WERI-Rb-1 (cell line): ENCODE data around the gene KLHL6.

ENCODE experiments used
- DNase-seq: peaks from one replicate; pipeline ENCODE4 v3.0.0-alpha.2; 2020
- H3K27ac ChIP-seq: fragments of 250-450 bp; sonication (Bioruptor Pico); 2 replicates; pipeline ENCODE4 v1.5.1; 2020; ENCODE audit warnings: mild to moderate bottlenecking, moderate library complexity
- H3K27me3 ChIP-seq: fragments of 250-450 bp; sonication (Bioruptor Pico); 2 replicates; pipeline ENCODE4 v1.5.1; 2021; ENCODE audit warnings: mild to moderate bottlenecking, low read depth, moderate library complexity; ENCODE audit not compliant: insufficient read depth, severe bottlenecking
- H3K36me3 ChIP-seq: fragments of 250-450 bp; sonication (Bioruptor Pico); 2 replicates; pipeline ENCODE4 v1.5.1; 2020; ENCODE audit warnings: mild to moderate bottlenecking, moderate library complexity
- H3K4me3 ChIP-seq: 2 replicates; pipeline ENCODE4 v1.5.1; 2011; ENCODE audit warnings: low read depth, mild to moderate bottlenecking, control low read depth, low read length
- H3K9me3 ChIP-seq: fragments of 250-450 bp; sonication (Bioruptor Pico); 2 replicates; pipeline ENCODE4 v1.5.1; 2021; ENCODE audit warnings: mild to moderate bottlenecking, moderate library complexity; ENCODE audit not compliant: severe bottlenecking
- TF ChIP-seq, protein P1 (sequence below): IDR thresholded peaks from 2 replicates; pipeline ENCODE4 v1.5.1; 2011; ENCODE audit warnings: low read depth, mild to moderate bottlenecking, control low read depth, inconsistent platforms, low read length

KLHL6 gene

DNA sequence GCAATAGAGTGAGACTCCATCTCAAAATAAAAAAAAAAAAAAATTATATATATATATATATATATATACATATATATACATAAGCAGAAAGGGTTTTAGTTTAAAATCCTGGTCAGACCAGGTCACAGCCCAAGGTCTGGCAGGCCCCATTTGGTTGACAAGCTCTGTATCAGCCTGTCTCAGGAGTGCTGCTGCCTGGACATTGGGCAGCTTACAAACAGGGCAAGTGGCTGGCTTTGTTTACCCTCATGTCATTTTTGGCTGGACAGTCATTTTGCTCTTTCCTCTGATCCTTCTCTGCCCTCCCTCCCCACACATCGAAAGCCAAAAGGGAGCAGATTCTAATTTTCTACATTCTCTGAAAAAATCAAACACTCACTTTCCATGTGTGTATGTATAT is 26.7 kb upstream of the KLHL6 start:
- H3K36me3 ChIP-seq, result no peaks in the 10 kb centered on the region
- H3K27ac ChIP-seq, result no peak overlapping the region
- no peak for DNase-seq
- no peaks in the 10 kb centered on the region for H3K9me3 ChIP-seq
- TF ChIP-seq, protein P1, sequence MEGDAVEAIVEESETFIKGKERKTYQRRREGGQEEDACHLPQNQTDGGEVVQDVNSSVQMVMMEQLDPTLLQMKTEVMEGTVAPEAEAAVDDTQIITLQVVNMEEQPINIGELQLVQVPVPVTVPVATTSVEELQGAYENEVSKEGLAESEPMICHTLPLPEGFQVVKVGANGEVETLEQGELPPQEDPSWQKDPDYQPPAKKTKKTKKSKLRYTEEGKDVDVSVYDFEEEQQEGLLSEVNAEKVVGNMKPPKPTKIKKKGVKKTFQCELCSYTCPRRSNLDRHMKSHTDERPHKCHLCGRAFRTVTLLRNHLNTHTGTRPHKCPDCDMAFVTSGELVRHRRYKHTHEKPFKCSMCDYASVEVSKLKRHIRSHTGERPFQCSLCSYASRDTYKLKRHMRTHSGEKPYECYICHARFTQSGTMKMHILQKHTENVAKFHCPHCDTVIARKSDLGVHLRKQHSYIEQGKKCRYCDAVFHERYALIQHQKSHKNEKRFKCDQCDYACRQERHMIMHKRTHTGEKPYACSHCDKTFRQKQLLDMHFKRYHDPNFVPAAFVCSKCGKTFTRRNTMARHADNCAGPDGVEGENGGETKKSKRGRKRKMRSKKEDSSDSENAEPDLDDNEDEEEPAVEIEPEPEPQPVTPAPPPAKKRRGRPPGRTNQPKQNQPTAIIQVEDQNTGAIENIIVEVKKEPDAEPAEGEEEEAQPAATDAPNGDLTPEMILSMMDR, result no peak
- H3K4me3 ChIP-seq, result no peak overlapping the region
- H3K27me3 ChIP-seq, result no peaks in the 10 kb centered on the region

- no peaks in the 10 kb centered on the region for H3K9me3 ChIP-seq
- H3K36me3 ChIP-seq, result no peaks in the 10 kb centered on the region
- no peak for DNase-seq
- no peak overlapping the region for H3K27ac ChIP-seq
- no peak overlapping the region for H3K4me3 ChIP-seq
- TF ChIP-seq, protein P1, result no peak
- H3K27me3 ChIP-seq, result no peaks in the 10 kb centered on the region
These were observed 26.1 kb upstream of the KLHL6 start for GRCh38 chr3:183581496-183582155.

- Histone ChIP-seq H3K27ac (no peak overlapping the region), H3K9me3 (no peaks in the 10 kb centered on the region)
- TF ChIP-seq, protein P1, result no peak
These were observed 24.7 kb upstream of the KLHL6 start for GRCh38 chr3:183579967-183580900.

DNA sequence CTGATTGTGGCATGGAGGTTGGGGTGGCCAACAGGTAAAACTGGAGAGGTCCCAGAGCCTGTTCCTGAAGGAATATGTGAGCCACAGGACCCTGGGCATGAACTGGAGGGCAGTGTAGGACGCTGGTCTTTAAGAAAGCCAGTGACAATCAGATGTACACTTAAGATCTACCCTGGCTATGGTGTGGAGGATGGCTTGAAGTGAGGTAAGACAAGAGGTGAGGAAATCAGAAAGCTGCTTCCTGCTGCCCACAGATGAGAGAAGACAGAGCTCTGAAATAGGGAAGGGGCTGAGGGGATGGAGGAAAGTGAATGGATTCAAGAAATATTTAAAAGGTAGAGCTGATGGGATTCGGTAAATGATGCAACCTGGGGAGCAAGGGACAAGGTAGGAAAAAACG is 22.7 kb upstream of the KLHL6 start:
- H3K27me3 ChIP-seq, result no peaks in the 10 kb centered on the region
- DNase-seq, result no peak
- H3K9me3 ChIP-seq, result no peaks in the 10 kb centered on the region
- no peak overlapping the region for H3K27ac ChIP-seq
- H3K36me3 ChIP-seq, result no peaks in the 10 kb centered on the region
- H3K4me3 ChIP-seq, result no peak overlapping the region
- TF ChIP-seq, protein P1, result no peak

More at GRCh38 chr3:183579967-183580900, 24.7 kb upstream of the KLHL6 start:
- Histone ChIP-seq H3K4me3 (no peak overlapping the region), H3K36me3 (no peaks in the 10 kb centered on the region), H3K27me3 (no peaks in the 10 kb centered on the region)
- DNase-seq, result no peak

GRCh38 chr3:183577346-183577745 is 21.8 kb upstream of the KLHL6 start:
- H3K4me3 ChIP-seq, result no peak overlapping the region
- no peak overlapping the region for H3K27ac ChIP-seq
- H3K9me3 ChIP-seq, result no peaks in the 10 kb centered on the region
- no peaks in the 10 kb centered on the region for H3K36me3 ChIP-seq
- no peak for DNase-seq
- TF ChIP-seq, protein P1, result no peak
- no peaks in the 10 kb centered on the region for H3K27me3 ChIP-seq
